Measurements from ENCODE around the gene RALGAPB.

The RALGAPB gene

DNA sequence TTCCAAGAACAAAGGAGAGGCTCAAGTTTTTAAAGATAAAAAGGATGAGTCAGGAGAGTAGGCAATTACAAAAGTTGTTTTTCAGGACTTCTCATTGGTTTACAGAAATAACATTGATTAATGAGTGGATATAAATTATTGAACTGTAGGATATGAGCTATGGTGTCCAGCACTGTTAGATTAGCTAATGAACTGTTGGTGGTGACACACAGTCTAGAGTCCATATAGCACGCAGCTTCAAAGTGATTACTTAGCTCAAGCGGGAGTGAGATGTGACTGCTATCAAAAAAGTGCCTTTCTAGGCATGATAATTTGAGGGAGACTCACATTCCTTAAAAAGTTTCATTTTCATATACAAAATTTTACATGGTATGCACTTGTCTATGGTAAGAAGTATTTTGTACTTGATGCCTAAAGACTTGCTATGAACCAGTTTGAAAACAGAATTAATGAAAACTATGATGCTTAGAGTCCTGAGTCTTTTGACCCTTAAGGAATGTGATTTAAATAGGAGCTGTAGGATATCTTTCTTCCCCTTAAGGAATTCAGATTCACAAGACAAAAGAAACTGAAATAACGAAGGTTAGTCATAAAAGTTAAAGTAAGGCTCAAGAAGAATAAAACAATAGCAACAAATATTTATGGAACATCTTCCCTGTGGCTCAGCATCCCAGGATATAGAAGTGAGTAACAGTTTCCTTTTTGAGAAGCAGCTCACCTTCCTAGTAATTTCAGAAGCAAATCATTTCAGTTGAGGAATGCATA lies 86.1 kb downstream of the RALGAPB start:
- TF ChIP-seq GATA1 (IDR thresholded peaks at IDR 0.05; ENCODE audit: low read depth, low read length) = no peak
- no peak for TF ChIP-seq POLR2A (IDR thresholded peaks at IDR 0.05; ENCODE audit: low read length)
- no peak for DNase-seq

GRCh38 chr20:38559764-38560163 lies 87.1 kb downstream of the RALGAPB start:
- no peak for DNase-seq
- no peak for TF ChIP-seq GATA1 (IDR thresholded peaks at IDR 0.05; ENCODE audit: low read depth, low read length)
- no peak for TF ChIP-seq POLR2A (IDR thresholded peaks at IDR 0.05; ENCODE audit: low read length)

DNA sequence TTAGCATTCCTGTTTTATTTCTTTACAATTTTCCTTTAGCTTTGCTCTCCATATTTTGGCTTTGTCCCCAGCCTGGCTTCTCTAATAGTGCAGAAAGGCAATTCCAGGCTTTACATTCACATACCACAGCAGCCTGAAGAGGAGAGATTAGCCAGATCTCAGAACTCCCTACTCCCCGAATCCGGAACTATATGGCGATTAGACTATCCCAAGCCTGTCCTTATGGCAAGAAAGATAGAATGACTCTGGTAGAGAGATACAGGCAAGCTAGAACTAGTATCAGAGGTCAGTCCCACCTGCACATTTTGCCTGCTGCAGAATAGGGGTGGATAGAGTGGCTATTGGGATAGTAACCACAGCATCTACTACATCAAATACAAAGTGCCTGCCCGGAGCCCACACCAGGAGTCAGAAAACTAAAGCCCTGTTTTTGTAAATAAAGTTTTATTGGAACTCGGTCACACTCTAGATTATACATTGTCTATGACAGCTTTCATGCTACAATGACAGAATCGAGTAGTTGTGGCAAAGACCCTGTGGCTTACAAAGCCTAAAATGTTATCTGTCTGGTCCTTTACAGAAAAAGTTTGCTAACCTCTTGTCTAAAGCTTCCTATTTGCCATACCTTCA lies 91.3 kb downstream of the RALGAPB start:
- DNase-seq = peak in 1 of 2 experiments; percentile 34
- TF ChIP-seq GATA1 (IDR thresholded peaks at IDR 0.05; ENCODE audit: low read depth, low read length) (no peak), POLR2A (IDR thresholded peaks at IDR 0.05; ENCODE audit: low read length) (no peak)

- no peak for DNase-seq
- no peak for TF ChIP-seq POLR2A (IDR thresholded peaks at IDR 0.05; ENCODE audit: low read length)
- TF ChIP-seq GATA1 (IDR thresholded peaks at IDR 0.05; ENCODE audit: low read depth, low read length) = no peak
These were observed 92.0 kb downstream of the RALGAPB start for GRCh38 chr20:38564680-38565079.

- TF ChIP-seq POLR2A (IDR thresholded peaks at IDR 0.05; ENCODE audit: low read length) = no peak
- TF ChIP-seq GATA1 (IDR thresholded peaks at IDR 0.05; ENCODE audit: low read depth, low read length) = no peak
- no peak for DNase-seq
These were observed 93.5 kb downstream of the RALGAPB start for GRCh38 chr20:38566036-38566598.

- no peak for TF ChIP-seq POLR2A (IDR thresholded peaks at IDR 0.05; ENCODE audit: low read length)
- TF ChIP-seq GATA1 (IDR thresholded peaks at IDR 0.05; ENCODE audit: low read depth, low read length) = no peak
- DNase-seq = no peak
These were observed 97.3 kb downstream of the RALGAPB start for GRCh38 chr20:38569747-38570525.

DNA sequence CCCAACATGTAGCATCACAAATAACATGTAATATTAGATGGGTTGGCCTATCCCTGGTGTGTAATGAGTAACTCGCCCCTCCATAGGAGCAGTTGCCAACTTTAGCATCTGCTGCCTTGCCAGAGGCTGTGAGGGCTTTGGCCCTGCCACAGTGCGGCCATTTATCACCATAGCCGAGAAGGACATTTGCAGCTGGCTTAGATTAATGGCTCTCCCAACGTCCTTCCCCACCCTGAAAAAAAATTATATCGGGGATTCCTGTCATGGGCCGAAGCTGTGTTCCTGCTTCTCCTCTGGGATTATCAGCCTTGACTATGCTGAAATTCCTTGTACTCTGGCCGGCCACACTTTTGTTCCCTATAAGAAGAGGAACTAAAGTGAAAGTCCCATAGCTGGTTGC lies 100.8 kb downstream of the RALGAPB start:
- no peak for DNase-seq
- no peak for TF ChIP-seq GATA1 (IDR thresholded peaks at IDR 0.05; ENCODE audit: low read depth, low read length)
- no peak for TF ChIP-seq POLR2A (IDR thresholded peaks at IDR 0.05; ENCODE audit: low read length)

DNA sequence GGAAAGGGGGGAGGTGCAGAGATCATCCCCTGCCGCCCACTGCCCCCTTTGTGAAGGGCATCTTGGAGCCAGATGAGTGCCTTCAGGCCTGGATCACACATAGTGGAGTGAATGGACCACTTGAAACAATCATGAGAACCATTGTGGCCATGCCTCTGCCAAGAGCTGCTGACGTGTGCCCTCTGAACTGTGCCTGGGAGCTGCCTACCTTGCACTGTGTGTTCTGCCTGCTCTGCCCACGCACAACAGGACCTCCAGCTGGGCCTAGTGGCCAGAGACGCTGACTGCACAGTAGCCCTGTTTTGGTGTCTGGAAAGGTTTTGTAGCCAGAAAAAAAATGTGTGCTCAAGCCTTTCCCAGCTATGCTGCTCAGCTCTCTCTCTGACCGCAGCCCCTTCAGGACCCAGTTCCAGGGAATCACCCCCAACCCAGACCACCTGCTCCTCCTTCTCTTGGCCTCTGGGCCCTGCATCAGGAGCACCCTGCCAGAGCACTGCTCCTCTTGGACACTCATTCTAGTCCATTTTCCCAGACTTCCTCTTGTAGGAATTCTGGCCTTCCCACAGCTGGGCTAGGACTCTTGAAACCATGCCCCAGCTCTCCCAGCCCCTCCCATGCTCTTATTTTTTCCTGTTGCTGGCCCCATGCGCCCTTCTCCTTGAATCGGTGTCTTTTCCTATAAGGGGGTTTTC lies 106.7 kb downstream of the RALGAPB start:
- no peak for TF ChIP-seq POLR2A (IDR thresholded peaks at IDR 0.05; ENCODE audit: low read length)
- no peak for TF ChIP-seq GATA1 (IDR thresholded peaks at IDR 0.05; ENCODE audit: low read depth, low read length)
- DNase-seq = no peak

GRCh38 chr20:38579921-38580320 lies 107.3 kb downstream of the RALGAPB start:
- TF ChIP-seq GATA1 (IDR thresholded peaks at IDR 0.05; ENCODE audit: low read depth, low read length) = no peak
- TF ChIP-seq POLR2A (IDR thresholded peaks at IDR 0.05; ENCODE audit: low read length) = no peak
- DNase-seq = no peak

DNA sequence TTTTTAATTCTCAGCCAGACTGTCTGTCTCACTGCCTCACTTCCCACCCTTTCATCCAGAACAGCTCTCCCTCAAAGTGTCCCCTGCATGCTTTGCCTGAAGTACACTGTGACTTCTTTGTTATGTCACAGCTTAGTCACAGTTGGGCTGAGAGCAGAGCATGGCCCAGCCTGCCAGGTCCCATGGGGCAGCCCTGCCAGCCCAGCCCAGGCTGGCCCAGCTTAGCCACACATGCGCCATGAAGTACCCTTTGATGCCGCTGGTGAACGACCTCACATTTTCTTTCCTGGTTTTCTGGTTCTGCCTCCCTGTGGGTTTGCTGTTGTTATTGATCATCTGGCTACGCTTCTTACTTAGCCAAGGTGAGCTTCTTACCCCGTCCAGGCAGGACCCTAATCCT lies 108.4 kb downstream of the RALGAPB start, which contains the start of gene ADIG:
Gene ADIG, plus strand, starts transcription at position 185 of the 400 bp plus-strand sequence. Its CDS starts 54 bp downstream, at position 239.
- TF ChIP-seq POLR2A (IDR thresholded peaks at IDR 0.05; ENCODE audit: low read length) (no peak), GATA1 (IDR thresholded peaks at IDR 0.05; ENCODE audit: low read depth, low read length) (no peak)
- DNase-seq = no peak

DNA sequence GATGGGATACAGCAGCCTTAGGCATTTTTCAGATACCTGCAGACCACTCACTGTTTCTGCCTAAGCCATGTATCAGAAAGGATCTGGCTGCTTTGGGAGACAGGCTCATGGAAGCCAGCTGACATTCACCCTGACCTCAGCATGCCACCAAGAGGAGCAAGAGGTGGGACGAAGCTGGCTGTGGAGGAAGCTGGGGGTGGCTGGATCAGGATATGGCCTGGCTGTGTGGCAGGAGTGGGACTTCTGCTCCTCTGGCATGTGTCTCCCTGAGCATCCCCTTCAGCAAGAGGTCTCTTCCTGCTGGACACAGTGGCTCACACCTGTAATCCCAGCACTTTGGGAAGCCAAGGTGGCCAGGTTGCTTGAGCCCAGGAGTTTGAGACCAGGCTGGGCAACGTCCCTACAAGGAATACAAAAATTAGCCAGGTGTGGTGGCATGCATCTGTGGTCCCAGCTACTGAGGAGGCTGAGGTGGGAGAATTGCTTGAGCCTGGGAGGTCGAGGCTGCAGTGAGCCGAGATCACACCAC lies 109.3 kb downstream of the RALGAPB start:
- TF ChIP-seq POLR2A (IDR thresholded peaks at IDR 0.05; ENCODE audit: low read length) (no peak), GATA1 (IDR thresholded peaks at IDR 0.05; ENCODE audit: low read depth, low read length) (no peak)
- no peak for DNase-seq

GRCh38 chr20:38583306-38583705 lies 110.7 kb downstream of the RALGAPB start:
- TF ChIP-seq GATA1 (IDR thresholded peaks at IDR 0.05; ENCODE audit: low read depth, low read length) (no peak), POLR2A (IDR thresholded peaks at IDR 0.05; ENCODE audit: low read length) (no peak)
- DNase-seq = no peak

- DNase-seq = no peak
- TF ChIP-seq POLR2A (IDR thresholded peaks at IDR 0.05; ENCODE audit: low read length) (no peak), GATA1 (IDR thresholded peaks at IDR 0.05; ENCODE audit: low read depth, low read length) (no peak)
These were observed 111.6 kb downstream of the RALGAPB start for GRCh38 chr20:38584099-38584763.

Data from erythroblast (primary cell).